HG03469 (cell line): Measurements from ENCODE around the gene AK1.

Experiments
- ATAC-seq: cut with Tn5 transposase; IDR thresholded peaks from one replicate; pipeline ENCODE4 v1.9.1; 2021; ENCODE audit warnings: mild to moderate bottlenecking, moderate library complexity, moderate number of reproducible peaks; ENCODE audit not compliant: unreplicated experiment

The AK1 gene

GRCh38 chr9:127877566-127877998 is at the start of gene AK1:
AK1 (minus strand) TSS chr9:127877675; CDS start chr9:127874617, 3,058 bp downstream.
- ATAC-seq: no peak

DNA sequence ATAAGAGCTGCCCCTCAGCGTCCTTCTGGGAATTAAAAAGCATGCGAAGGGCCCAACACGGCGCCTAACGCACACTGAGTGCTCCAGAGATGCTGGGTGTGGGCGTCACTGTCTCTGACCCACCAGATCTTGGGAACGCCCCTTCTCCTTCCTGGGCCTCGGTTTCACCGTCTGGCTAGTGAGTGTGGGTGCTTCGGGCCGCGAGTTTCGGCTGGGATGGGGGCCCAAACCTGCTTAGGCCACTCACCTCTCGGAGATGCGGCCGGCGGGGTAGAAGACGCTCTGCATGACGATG is 49.4 kb upstream of the AK1 start:
- ATAC-seq: no peak

DNA sequence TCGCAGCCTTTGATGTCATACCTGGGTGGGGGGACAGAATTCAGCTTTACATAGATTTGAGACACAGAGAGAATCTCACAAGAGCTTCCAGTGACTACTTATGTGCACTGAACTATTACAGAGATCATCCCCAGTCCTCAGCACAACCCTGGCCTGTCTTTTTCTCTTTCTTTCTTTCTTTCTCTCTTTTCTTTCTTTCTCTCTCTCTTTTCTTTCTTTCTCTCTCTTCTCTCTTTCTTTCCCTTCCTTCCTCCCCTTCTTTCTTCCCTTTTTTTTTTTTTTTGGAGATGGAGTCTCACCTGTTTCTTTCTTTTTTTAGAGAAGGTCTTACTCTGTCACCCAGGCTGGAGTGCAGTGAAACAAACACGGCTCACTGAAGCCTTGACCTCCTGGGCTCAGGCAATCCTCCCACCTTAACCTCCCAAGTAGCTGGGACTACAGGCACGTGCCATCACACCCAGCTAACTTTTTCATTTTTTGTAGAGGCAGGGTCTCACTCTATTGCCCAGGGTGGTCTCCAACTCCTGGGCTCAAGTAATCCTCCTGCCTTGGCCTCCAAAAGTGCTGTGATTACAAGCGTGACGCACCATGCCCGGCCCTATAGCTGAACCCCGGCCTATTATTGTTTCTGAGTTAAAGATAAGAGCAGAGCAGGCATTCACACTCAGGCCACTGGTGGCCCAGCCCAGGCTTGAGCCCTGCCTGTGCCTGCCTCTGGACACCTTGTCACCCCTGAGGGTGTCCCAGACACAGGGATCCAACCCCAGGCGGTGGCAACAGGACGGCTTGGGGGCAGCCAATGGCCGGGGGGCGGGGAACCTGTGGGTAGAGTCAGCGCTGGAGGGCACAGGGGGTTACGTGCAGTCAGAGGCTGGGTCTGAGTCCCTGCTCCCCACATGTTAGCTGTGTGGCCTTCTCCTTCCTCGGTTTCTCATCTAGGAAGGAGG is 48.8 kb upstream of the AK1 start:
- ATAC-seq: no peak

GRCh38 chr9:127924736-127925444 is 47.4 kb upstream of the AK1 start:
- no peak for ATAC-seq

DNA sequence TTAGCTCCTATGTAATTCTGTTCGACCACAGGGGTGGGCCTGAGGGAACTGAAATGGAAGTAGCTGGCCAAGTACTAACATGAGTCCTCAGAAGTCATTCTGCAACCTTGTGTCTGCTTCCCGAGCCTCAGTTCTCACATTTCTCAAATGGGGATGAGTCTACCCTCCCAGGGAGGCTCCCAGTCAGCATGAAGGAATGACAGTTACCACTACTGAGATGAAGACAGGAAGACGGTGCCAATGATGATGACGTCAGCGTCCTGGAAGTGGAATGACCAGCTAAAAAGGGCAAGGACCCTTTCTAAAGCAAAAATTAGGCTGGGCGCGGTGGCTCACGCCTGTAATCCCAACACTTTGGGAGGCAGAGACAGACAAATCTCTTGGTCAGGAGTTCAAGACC is 46.3 kb upstream of the AK1 start:
- no peak for ATAC-seq

DNA sequence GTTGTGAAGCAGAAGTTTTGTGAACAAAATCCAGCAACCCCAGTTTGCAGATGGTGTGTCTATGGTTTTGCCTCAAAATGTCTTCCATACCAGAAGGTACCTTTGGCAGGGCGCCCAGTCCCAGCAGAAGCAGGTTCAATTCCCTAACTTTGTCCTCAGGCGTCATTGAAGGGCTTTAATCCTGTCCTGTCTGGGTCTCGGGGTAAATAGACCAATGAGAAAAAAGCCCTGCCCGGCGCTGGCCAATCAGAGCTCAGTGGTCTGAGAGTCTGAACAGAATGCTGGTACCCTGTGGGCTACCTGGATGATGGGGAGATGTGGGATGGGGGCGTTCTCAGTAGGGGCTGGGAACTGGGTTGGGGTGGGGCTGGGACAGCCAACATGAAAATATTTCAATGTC is 45.6 kb upstream of the AK1 start:
- ATAC-seq: no peak

DNA sequence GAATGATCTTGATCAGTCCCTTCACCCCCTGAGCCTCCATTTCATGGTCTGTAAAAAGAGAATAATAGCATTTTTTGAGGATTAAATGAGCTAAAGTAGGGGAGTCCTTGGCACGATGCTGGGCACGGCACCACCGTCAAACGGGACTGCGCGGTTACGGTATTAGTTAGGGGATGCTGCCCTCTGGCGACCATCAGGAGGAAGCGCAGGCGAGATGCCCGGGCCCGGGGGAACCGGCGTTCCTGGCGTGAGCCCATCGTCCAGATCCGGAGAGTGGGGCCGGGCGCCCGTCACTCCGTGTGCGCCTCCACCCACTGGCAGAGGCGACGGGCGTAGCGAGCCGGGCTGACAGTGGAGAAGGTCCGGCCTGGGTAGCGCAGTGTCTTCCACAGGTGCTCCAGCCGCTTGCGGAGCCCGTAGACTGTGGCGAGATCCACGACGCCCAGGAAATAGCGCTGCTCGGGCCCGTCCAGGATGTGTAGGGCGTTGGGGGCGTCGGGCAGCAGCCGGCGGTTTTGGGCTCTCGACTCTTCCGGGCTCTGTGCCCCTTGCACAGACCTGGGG is 44.2 kb upstream of the AK1 start:
- ATAC-seq: no peak

DNA sequence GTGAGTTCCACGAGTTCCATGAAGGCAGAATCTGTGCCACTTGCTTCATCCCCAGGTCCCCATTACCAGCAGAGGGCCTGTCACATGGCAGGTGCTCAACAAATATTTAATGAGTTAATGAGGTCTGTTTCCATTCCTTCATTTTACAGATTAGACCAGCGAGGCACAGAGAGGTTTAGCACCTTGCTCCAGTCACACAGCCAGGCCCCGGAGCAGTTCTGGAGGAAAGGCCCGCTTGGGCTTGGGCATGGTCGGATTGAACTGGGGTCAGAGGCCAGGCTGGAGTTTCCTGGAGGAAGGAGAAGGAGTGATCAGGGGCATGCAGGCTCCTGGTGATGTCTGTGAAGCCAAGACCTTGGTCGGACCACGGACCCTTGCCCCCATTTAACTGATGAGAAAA is 43.3 kb upstream of the AK1 start:
- no peak for ATAC-seq

- no peak for ATAC-seq
Measured at GRCh38 chr9:127919253-127919815, 41.9 kb upstream of the AK1 start.

DNA sequence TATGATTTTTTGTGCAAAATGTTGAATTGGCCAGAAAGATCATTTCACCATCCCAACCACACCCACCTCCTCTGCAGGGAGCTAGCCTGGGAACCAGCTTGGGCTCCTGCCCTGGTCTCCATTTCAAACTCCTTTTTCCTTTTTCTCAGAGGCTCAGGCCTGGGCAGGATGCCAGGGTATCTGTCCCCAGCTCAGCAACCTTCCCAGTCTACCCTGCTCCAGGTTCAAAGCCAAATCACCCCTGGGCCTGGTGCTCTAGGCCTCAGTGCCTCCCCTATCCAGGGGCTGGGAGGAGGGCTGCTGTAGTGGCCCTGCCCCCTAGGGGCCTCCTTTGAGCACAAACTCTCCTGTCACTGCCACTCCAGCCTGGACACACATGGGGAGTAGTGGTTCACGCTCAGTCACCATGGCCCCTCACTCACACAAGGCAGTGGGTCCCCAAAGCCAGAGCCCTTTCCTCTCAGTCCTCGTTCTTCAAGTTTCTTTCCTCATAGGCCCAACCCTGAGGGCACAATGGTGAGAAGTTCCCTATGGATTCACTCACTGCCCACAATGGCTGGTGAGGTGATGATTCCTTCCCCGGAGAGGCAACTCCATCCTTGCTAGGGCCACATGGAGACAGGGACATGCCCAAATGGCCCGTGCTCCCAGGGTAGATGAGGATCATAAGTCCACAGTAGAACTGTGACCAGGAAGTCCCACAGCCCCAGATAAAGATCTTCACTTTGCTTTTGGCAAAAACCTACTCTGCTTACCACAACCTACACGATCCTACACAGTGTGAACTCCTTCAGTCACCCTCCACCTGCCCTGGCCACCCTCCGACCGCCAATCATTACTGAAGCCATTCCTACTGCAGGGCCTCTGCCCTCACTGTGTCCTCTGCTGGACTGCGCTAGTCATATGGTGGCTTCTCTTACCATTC is 41.0 kb upstream of the AK1 start:
- no peak for ATAC-seq

DNA sequence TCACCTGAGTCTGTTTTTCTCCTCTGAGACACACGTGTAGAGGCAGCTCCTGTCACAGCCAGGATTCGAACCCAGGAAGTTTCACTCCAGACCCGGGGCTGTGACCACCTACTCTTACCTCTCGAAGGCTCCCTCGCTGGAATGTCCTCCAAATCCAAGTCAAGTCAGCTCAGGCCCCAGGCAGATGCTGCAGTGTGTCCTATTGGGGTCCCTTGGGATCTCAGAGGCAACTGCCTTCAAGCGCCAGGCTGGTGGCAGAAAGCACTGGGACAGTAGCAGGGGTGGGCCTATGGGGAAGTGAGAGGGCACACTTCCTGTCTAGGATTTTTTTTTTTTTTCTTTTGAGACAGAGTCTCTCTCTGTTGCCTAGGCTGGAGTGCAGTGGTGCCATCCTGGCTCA is 40.1 kb upstream of the AK1 start:
- ATAC-seq: no peak

DNA sequence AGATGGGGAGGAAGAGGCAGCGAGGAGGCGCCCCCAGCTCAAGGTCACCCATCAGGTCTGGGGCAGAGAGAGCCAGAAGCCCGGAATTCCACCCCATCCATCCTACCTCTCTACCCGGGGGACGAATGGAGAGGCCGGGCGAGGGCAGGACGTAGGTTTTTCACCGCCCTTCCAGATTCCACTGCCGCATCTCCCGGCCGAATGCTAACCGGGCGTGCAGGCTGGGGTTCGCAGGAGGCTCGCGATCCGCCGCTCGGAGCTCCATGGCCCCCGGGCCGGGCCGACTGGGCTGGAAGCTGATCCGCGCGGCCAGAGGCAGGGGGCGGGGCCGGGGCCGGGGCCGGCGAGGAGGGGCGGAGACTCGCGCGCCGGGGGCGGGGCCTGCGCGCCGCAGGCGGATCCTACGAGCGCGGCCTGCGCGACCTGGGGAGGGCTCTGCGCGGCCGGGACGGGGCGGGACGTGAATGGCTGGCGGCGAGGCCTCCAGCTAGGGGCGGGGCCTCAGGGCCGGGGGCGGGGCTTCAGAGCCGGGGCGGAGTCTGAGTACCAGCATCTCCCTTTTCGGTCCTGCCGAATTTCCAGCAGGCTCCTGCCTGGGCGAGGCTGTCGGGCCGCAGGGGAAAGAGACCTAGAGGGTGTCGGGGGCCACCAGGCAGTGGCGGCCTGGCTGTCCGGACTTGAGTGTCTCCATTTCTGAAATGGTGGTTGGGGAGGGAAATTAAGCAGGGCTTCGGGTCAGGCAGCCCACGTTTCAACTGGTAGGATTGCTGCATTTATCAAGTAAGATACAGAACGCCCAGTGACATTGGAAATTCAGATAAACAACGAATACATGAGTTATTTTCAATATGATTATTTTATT is 39.5 kb upstream of the AK1 start, which contains the start of gene ST6GALNAC4:
Gene ST6GALNAC4 (minus strand): TSS at position 322 of the 862 bp plus-strand sequence. CDS start 622 bp downstream, outside the sequence.
- ATAC-seq: peak; percentile 34

- ATAC-seq: no peak
Measured at GRCh38 chr9:127915801-127916719, 38.6 kb upstream of the AK1 start.

DNA sequence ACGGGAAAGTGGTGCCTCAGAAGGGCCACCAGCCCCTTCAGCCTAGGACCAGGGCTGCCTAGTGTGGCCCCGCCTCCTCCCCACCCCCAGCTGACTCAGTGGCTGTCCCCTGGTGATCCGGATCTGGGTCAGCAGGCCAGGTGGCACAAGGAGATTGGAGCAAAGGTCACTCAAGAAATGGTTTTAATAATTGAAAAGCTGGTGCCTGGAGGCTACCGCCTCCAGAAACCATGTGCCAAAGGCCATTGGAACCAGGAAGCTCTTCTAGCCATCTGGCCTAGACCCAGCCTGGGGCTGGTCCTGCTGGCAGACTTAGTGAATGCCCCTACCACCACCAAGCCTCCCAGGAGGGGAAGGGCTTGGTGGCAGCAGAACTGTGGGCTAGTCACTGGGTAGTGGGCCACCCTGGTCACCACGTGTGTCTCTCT is 37.9 kb upstream of the AK1 start:
- ATAC-seq: no peak

DNA sequence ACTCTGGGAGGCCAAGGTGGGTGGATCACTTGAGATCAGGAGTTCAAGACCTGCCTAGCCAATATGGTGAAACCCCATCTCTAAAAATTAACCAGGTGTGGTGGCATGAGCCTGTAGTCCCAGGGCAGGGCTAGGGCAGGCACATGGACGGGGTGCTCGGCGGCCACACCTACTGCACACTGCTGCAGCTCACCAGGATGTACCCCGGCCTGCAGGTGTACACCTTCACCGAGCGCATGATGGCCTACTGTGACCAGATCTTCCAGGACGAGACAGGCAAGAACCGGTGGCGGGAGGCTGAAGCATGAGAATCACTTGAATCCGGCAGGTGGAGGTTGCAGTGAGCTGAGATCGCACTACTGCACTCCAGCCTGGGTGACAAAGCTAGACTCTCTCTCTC is 36.2 kb upstream of the AK1 start:
- ATAC-seq: no peak

GRCh38 chr9:127912882-127913281 is 35.4 kb upstream of the AK1 start:
- ATAC-seq: no peak

DNA sequence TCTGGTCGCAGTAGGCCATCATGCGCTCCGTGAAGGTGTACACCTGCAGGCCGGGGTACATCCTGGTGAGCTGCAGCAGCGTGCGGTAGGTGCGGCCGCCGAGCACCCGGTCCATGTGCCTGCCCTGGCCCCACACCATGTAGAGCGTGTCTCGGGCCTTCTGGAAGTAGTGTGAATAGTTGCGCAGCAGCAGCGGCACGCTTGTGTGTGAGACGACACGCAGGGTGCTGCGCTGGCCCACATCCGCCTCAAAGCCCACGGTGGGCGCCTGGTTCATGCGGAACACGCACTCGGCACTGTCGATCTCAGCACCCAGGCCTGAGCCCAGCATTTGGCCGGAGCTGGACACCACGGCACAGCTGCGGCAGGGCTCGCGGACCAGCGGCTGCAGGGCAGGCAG is 34.8 kb upstream of the AK1 start:
- no peak for ATAC-seq

- ATAC-seq: no peak
Measured at GRCh38 chr9:127910613-127911205, 33.2 kb upstream of the AK1 start.
